GM19351 (cell line): ENCODE results near the gene SP1.
"Not testable (repeated sequence)": the region's sequence is repeated elsewhere in the genome, so short reads cannot be mapped to it uniquely, and the experiment has no call there.

Experiments used
- ATAC-seq: cut with Tn5 transposase; IDR thresholded peaks from one replicate; pipeline ENCODE4 v1.9.1; 2021; ENCODE audit warnings: mild to moderate bottlenecking, moderate library complexity; ENCODE audit not compliant: unreplicated experiment

SP1 gene

GRCh38 chr12:53444593-53445325, 64.8 kb downstream of the SP1 start:
- ATAC-seq, result not testable (repeated sequence)

- no peak for ATAC-seq
These were observed 71.0 kb downstream of the SP1 start for GRCh38 chr12:53450936-53451335.

GRCh38 chr12:53451661-53452158, 71.7 kb downstream of the SP1 start, which contains the start of gene PCBP2:
TSS of gene PCBP2 (plus strand) at chr12:53452102. CDS start at chr12:53454801, 2,699 bp downstream.
- ATAC-seq, result peak; percentile 97

DNA sequence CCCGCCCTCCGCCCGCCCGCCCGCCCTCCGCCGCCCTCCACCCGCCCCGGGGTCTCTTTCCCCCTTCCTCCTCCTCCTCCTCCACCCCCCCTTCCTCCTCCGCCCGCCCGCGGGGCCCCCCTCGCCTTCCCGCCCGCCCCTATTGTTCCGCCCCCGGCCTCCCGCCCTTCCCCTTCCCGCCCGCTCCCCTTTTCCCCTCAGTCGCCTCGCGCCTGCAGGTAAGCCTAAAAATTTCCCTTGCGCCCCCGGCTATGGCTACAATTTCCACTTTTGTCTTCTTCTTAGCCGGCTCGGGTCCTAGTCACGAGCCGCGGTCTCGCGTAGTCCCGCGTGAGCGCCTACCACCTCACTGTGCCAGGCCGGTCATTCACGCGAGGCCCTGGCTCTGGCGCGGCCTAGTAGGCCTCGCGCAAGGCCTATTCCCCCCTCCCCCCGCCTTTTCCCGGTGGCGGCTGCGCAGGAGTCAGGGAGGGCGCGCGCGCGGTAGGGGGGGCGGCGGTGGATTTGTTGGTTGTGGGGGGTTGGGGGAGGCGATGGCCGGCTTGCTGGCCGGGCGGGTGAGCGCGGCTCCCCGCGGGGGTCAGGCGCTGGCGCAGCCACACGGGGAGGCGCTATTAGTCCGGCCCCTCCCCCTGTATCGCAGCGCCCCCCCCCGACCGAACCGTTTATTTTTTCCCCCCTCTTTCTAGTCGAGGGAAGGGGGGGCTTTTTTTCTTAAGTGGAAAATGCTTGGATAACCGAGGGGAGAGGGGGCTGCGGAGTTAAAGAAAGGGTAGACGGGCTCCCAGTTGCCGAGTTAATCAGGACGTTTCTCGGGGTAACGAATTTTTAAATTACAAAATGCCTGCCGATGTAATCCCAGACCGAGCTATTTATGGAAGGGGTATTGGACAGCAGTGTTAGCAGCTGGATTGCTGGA, 72.4 kb downstream of the SP1 start:
- ATAC-seq, result peak; percentile 30

DNA sequence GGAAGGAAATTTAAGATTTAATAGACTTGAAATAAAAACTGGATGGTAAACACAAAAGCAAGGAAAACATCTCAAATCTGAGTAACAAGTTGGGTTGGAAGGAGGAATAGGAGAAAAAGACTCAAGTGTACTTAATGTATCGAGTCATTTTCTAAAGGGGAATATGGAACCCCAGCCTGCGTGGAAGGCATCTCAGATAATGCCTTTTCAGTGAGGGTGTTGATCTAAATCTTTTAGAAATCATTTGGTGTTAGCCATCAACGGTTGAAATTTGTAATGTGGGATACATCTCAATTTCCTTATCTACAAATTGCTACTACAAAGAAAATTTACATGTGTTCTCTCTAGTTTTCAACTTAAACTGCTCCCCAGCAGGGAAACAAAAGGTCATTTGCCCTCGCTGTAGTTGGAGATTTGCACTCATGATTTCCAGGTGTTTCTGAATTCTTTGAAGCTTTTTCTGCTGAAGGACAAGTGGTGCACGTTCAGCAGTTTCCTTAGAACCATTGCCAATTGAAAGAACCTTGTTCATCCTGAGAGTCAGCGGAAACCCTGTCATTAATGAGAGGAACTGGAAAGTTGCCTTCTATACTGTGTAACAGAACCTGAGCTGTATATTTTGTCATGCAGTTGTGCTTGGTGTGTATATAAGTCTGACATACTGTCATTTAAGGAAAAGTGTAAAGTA, 74.1 kb downstream of the SP1 start:
- no peak for ATAC-seq

GRCh38 chr12:53454707-53455106, 74.7 kb downstream of the SP1 start:
- ATAC-seq, result no peak

DNA sequence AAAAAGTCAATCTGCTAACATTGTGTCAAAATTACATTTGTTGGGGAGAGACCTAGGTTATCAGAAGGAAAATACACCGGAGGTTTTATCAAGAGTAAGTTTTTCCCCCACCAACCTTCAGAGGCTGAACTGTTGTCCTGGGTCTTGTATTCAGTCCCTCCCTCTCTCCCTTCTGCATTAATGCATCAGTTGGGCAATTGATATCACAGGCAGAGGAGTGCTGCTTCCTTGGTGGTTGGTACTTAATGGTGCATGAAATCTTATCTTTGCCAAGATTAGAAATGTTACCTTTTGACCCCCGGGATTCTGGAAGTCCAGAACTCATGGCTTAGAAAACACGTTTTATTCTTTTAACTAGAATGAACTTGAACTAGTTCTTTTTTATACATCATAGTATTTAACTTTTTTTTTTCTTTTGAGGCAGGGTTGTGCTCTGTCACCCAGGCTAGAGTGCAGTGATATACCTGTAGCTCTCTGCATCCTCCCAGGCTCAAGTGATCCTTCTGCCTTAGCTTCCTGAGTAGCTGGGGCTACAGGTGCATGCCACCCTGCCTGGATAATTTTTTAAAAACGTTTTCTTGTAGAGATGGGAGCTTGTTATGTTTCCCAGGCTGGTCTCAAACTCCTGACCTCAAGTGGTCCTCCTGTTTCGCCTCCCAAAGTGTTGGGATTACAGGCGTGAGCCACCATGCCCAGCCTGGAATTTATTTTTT, 76.8 kb downstream of the SP1 start:
- ATAC-seq, result no peak

DNA sequence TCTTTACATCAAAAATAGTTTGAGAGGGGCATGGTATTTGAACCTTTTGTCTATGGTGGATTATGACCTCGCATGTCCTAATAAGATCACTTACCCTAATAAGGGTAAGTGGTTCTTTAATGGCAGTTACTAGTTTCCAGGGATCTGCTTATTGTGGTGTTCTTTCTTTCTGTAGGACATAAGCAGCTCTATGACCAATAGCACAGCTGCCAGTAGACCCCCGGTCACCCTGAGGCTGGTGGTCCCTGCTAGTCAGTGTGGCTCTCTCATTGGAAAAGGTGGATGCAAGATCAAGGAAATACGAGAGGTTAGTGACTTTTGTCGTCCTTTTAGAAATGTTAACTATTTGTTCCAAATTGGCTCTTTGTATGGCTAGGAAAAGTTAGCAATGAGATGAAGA, 79.1 kb downstream of the SP1 start:
- no peak for ATAC-seq

DNA sequence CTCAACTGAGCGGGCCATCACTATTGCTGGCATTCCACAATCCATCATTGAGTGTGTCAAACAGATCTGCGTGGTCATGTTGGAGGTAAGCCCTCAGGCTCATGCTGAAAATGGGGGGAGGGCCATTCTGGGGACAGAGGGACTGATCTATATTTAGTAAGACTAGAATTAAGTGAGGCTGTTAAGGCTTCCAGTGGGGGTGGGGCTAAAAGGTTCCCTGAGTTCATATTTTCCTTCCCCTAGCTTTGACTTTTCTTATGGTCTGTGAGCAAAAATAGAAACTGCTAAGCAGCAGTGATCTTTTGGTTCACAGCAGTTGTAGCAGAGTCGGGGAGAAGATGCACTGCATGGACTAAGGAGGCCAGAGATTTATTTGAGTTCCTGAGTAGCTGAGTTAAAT, 81.1 kb downstream of the SP1 start:
- no peak for ATAC-seq

GRCh38 chr12:53461591-53461990, 81.6 kb downstream of the SP1 start:
- ATAC-seq, result no peak

- ATAC-seq, result no peak
These were observed 83.0 kb downstream of the SP1 start for GRCh38 chr12:53462935-53463334.

DNA sequence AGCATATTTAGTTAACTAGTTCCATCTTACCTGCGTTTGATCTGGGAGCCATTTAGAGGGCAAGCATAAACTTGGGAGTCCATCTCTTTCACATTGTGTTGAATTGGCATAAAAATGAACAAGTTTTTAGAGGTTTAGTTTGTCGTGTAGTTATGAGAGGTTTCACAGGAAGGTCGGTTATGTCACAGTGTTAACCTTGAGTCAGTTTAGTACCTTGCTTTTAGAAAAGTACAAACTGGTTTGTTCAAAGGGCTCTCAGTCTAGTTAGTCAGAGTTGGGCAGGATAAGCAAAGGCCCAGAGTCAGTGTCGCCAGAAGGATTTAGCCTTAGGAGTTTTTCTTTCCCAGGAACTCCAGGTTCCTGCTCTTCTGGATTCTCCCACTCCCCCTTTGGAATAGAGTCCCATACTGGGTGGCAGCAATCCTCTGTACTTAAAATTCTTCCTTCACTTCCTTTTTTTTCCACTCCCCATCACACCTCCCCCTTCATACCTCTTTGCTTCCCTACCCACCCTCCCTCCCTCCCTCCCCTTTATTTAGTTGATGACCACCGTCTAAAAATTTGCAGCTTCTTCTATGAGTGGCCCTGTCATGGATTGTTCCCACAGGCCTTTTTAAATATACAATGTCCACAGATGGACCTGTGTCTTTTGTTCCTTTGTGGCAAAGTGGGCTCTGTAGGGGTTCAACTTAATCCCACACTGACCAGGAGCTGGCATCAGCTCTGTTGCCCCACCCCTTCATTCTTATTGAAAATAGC, 84.0 kb downstream of the SP1 start:
- ATAC-seq, result no peak

- no peak for ATAC-seq
These were observed 84.9 kb downstream of the SP1 start for GRCh38 chr12:53464685-53465418.

DNA sequence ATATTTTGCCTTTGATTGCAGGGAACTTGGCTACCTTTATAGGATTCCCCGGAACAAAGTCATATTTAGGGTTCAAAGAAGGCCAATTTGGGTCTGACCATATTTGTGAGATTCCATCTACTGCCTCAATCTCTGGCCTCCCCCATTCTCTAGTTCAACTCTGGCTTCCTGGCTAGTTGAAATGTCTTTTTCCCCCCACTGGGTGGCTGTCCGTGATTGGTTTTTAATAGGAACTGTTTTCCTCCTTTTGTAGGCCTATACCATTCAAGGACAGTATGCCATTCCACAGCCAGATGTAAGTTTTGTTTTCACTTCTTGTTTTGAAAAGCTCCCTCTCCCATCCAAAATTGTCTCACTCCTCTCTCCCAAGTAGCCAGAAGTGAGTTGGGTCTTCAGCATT, 85.7 kb downstream of the SP1 start:
- no peak for ATAC-seq
